WI38 (cell line): ENCODE results near the gene TRMT6.

ENCODE experiments used
- H3K4me3 ChIP-seq: 2 replicates; pipeline ENCODE4 v1.5.1; 2011; ENCODE audit warnings: low read depth, mild to moderate bottlenecking, control low read depth, low read length
- TF ChIP-seq, protein P1 (sequence below): IDR thresholded peaks from 2 replicates; pipeline ENCODE4 v1.5.1; 2012; ENCODE audit warnings: low read depth, mild to moderate bottlenecking, control low read depth, low read length

The TRMT6 gene

GRCh38 chr20:5973172-5973571 lies 22.8 kb upstream of the TRMT6 start:
- no peak overlapping the region for H3K4me3 ChIP-seq
- TF ChIP-seq, protein P1, sequence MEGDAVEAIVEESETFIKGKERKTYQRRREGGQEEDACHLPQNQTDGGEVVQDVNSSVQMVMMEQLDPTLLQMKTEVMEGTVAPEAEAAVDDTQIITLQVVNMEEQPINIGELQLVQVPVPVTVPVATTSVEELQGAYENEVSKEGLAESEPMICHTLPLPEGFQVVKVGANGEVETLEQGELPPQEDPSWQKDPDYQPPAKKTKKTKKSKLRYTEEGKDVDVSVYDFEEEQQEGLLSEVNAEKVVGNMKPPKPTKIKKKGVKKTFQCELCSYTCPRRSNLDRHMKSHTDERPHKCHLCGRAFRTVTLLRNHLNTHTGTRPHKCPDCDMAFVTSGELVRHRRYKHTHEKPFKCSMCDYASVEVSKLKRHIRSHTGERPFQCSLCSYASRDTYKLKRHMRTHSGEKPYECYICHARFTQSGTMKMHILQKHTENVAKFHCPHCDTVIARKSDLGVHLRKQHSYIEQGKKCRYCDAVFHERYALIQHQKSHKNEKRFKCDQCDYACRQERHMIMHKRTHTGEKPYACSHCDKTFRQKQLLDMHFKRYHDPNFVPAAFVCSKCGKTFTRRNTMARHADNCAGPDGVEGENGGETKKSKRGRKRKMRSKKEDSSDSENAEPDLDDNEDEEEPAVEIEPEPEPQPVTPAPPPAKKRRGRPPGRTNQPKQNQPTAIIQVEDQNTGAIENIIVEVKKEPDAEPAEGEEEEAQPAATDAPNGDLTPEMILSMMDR, result no peak

DNA sequence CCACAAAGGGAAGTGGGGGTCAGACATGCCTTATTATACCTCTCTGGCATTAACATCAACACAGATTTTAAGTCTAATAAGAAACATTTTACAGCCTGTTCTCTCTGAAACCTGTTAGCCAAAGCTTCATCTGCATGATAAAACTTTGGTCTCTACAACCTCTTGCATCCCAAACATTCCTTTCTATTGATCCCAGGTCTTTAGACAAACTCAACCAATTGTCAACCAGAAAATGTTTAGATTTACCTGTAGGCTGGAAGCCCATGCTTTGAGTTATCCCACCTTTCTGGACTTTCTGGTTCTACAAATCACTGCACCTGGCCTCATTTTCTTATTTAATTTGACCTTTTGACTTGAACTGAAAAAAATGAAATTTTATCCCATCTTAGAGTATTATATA lies 20.9 kb upstream of the TRMT6 start:
- TF ChIP-seq, protein P1, result no peak
- no peak overlapping the region for H3K4me3 ChIP-seq

DNA sequence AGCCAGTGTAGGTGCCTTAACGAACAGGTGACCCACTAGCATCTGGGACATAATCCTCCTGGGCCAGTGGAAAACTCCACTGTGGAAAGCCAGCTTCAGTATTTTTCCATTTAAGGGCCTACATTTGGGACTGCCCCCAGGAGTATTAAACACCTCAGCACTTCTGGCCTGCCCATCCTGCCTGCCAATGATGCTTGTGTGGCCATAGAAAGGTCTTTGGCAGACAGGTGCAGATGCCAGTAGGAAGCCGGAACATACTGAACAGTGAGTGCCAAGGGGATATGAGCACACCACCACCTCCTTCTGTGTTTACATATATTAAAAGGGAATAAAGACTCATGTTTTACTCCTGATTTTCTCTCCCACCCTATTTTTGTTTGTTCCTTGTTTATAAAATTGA lies 20.0 kb upstream of the TRMT6 start:
- H3K4me3 ChIP-seq, result no peak overlapping the region
- TF ChIP-seq, protein P1, result no peak

GRCh38 chr20:5969940-5970339 lies 19.6 kb upstream of the TRMT6 start:
- no peak overlapping the region for H3K4me3 ChIP-seq
- TF ChIP-seq, protein P1, result no peak

DNA sequence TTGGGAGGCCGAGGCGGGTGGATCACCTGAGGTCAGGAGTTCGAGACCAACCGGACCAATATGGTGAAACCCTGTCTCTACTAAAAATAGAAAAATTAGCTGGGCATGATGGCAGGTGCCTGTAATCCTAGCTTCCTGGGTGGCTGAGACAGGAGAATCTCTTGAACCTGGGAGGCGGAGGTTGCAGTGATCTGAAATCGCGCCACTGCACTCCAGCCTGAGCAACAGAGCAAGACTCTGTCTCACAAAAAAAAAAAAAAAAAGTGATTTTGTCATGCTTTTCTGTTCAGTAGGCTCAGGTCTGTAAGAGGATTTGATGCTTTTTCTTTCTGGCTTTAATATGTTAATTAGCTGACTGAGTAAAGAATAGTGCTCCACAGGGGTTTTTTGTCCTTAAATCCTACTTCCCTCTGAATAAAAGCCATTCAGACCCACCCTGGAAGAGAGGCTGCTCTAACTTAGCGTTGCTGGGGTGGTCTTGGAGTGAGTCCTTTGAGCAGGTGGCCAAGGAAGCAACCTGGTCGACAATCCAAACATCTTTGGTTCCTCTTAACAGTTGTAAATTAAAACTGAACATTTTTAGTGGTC lies 19.1 kb upstream of the TRMT6 start:
- TF ChIP-seq, protein P1, result no peak
- H3K4me3 ChIP-seq, result no peak overlapping the region

GRCh38 chr20:5968462-5968861 lies 18.1 kb upstream of the TRMT6 start:
- TF ChIP-seq, protein P1, result no peak
- no peak overlapping the region for H3K4me3 ChIP-seq

- no peak overlapping the region for H3K4me3 ChIP-seq
- TF ChIP-seq, protein P1, result no peak
Observed at GRCh38 chr20:5967469-5967868, 17.1 kb upstream of the TRMT6 start.
